ENCODE results near the gene MOGAT1.

The MOGAT1 gene

DNA sequence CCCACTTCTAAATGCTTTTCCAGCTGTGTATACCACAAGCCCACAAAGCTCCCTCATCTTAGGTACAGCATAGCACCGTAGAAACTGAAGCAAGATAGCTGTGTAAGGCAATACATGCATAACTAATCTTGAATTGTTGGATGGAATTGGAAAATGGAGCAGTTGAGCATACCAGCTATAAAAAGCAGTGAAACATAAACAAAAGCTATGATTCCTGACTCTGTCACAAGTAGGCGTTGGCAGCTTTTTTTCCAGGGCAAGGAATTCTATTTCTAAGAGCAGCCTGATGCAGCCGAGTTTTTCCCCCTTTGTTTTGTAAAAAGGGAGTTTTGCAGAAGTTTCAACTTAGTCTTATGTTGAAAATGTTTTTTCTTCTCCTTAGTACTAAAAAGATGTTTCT is 32.4 kb downstream of the MOGAT1 start:
- no peak for TF ChIP-seq CTCF (conservative IDR thresholded peaks at IDR 0.05)

GRCh38 chr2:222706616-222707015 is 35.2 kb downstream of the MOGAT1 start:
- H3K27ac ChIP-seq = no peak overlapping the region

More for the DNA sequence above, 32.4 kb downstream of the MOGAT1 start:
- peak overlapping the region; percentile 49 for H3K27ac ChIP-seq

DNA sequence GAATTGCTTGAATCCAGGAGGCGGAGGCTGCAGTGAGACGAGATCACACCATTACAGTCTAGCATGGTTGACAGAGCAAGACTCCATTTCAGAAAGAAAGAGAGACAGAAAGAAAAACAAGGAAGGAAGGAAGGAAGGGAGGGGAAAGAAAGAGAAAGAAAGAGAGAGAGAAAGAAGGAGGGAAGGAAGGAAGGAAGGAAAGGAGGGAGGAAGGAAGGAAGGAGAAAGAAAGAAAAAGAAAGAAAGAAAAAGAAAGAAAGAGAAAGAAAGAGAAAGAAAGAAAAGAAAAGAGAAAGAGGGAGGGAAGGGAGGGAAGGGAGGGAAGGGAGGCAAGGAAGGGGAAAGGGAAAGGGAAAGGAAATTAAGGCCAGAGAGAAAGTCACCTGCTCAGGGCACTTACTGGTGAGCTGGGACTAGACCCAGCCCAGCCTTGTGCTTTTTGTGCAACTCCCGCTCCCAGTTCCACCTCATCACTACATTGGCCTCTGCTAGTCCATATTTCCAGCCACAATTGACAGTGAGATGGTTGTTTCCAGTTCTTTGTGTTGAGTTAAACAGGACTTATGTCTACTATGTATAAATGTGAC is 35.7 kb downstream of the MOGAT1 start:
- no peak for TF ChIP-seq CTCF (conservative IDR thresholded peaks at IDR 0.05)
- no peak overlapping the region for H3K27ac ChIP-seq

More at GRCh38 chr2:222706616-222707015, 35.2 kb downstream of the MOGAT1 start:
- no peak for TF ChIP-seq CTCF (conservative IDR thresholded peaks at IDR 0.05)

DNA sequence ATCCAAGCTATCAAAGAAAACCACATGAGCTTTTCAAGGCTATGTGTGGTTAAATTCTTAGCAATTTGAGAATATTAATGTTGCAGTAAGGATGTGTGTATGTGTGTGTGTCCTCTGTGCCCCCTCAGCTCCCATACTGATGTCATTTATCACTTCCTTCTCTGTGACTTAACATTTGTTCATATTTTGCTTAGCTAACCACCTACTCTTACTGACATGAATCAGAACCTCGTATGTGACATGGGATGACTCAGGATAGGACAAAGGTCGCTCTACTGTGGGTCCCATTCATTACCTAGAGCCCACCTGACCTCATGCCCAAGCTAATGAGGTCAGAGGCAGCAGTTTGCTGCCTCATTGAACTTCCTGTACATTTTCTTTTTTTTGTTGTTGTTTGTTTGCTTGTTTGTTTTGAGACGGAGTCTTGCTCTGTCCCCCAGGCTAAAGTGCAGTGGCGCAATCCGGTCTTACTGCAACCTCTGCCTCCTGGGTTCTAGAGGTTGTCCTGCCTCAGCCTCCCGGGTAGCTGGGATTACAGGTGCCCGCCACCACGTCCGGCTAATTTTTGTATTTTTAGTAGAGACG is 36.3 kb downstream of the MOGAT1 start:
- 0 out of 2 replicates have a peak, but pooled peaks have one; percentile 27 for TF ChIP-seq CTCF (conservative IDR thresholded peaks at IDR 0.05)
- H3K27ac ChIP-seq = peak overlapping the region; percentile 10; the same call in 1 of the 2 replicates

DNA sequence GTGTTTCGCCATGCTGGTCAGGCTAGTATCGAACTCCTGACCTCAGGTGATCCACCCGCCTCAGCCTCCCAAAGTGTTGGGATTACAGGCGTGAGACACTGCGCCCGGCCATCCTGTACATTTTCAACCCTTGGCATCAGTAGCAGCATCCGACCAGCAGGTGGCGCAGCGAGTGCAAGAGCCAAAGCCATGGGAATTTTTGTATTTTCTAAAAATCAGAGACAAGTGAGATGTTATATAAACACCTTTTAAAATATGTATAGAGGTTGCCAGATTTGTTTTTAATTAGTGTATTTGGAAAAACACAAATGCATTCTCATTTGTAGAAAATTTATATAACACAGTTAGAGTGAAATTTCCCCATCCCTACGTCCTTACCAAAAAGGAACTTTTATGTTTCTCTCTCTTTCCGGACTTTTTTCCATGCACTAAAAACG is 36.8 kb downstream of the MOGAT1 start:
- H3K27ac ChIP-seq = peak overlapping the region; percentile 10; the same call in 1 of the 2 replicates
- TF ChIP-seq CTCF (conservative IDR thresholded peaks at IDR 0.05) = peak; percentile 95

- no peak for TF ChIP-seq CTCF (conservative IDR thresholded peaks at IDR 0.05)
- peak overlapping the region; percentile 5; the same call in 1 of the 2 replicates for H3K27ac ChIP-seq
Observed at GRCh38 chr2:222709191-222709891, 37.9 kb downstream of the MOGAT1 start.

DNA sequence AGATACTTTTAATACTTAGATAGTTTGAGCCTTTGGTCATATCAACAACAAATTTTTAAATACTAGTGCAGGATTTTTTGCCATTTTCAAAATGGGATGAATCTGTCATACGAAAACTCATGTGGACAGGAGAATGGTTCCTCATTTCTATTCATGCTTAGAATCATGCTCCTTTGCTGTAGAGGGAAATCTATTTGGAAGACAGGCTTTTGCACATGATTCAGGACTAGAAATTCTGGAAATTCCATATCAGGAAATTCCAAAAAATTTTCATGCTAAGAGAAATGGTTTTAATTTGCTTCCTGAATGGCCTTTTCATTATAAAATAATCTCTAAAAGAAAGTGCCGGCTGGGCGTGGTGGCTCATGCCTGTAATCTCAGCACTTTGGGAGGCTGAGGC is 39.3 kb downstream of the MOGAT1 start:
- H3K27ac ChIP-seq = no peak overlapping the region
- TF ChIP-seq CTCF (conservative IDR thresholded peaks at IDR 0.05) = no peak
